SU-DHL-6 (cell line): Measurements from ENCODE around the gene FOSL2.

Experiments used
- EZH2phosphoT487 ChIP-seq: fragments of 200-600 bp; sonication (generic), shearing (Covaris generic); conservative IDR thresholded peaks from 2 replicates; pipeline ENCODE4 v1.6.1; 2018; ENCODE audit warnings: mild to moderate bottlenecking, antibody characterized with exemption, low read length, moderate library complexity, mixed read lengths
- TF ChIP-seq, protein P1 (sequence below): fragments of 200-600 bp; sonication (generic); IDR thresholded peaks from one replicate; pipeline ENCODE4 v1.5.1; 2017; ENCODE audit warnings: antibody characterized with exemption, mild to moderate bottlenecking, low read length, moderate library complexity; ENCODE audit not compliant: insufficient read depth, poor library complexity, severe bottlenecking

- TF ChIP-seq, protein P1, sequence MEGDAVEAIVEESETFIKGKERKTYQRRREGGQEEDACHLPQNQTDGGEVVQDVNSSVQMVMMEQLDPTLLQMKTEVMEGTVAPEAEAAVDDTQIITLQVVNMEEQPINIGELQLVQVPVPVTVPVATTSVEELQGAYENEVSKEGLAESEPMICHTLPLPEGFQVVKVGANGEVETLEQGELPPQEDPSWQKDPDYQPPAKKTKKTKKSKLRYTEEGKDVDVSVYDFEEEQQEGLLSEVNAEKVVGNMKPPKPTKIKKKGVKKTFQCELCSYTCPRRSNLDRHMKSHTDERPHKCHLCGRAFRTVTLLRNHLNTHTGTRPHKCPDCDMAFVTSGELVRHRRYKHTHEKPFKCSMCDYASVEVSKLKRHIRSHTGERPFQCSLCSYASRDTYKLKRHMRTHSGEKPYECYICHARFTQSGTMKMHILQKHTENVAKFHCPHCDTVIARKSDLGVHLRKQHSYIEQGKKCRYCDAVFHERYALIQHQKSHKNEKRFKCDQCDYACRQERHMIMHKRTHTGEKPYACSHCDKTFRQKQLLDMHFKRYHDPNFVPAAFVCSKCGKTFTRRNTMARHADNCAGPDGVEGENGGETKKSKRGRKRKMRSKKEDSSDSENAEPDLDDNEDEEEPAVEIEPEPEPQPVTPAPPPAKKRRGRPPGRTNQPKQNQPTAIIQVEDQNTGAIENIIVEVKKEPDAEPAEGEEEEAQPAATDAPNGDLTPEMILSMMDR, result no peak
- no peak for TF ChIP-seq EZH2phosphoT487
Measured at GRCh38 chr2:28434600-28434989, 41.9 kb downstream of the FOSL2 start.
